ENCODE data around the gene RSRC1. TPM values are rescaled to one million over a fixed set of nuclear protein-coding genes. Genes with fewer than 3 reads are reported as not detected.

The RSRC1 gene
- total RNA-seq, 1 donor from 2014 or later = 80.5 TPM

DNA sequence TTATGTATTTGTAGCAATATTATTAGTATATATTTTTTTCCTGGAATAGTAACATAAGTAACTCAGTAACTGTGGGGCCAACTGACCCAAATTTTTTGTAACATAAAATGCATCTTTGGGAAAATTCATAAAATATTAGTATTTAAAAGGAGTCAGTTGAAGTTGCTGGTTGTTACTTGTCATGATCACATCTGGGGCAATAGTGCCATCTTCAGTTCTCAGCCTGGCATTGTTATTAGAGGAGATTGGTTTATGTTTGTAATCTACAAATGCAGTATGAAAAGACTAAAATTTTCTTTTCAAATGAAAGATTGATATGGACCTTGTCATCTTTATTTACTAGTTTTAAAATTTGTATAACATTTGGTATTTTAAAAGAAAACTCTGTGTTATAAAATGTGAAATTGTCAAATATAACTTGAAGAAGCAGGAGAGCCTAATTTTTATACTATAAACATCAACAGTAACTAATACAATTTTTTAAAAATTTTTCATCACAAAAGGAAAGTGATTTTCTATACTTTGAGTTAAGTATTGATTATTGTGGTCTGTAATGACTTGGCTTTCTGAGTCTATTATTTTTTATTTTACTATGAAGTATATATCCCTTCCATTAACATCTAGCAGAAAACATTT is 422.3 kb downstream of the RSRC1 start:
- TF ChIP-seq, protein P1, sequence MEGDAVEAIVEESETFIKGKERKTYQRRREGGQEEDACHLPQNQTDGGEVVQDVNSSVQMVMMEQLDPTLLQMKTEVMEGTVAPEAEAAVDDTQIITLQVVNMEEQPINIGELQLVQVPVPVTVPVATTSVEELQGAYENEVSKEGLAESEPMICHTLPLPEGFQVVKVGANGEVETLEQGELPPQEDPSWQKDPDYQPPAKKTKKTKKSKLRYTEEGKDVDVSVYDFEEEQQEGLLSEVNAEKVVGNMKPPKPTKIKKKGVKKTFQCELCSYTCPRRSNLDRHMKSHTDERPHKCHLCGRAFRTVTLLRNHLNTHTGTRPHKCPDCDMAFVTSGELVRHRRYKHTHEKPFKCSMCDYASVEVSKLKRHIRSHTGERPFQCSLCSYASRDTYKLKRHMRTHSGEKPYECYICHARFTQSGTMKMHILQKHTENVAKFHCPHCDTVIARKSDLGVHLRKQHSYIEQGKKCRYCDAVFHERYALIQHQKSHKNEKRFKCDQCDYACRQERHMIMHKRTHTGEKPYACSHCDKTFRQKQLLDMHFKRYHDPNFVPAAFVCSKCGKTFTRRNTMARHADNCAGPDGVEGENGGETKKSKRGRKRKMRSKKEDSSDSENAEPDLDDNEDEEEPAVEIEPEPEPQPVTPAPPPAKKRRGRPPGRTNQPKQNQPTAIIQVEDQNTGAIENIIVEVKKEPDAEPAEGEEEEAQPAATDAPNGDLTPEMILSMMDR (IDR thresholded peaks at IDR 0.05) = peak; percentile 66
- TF ChIP-seq EZH2phosphoT487 (IDR thresholded peaks at IDR 0.05) (no peak), EZH2 (IDR thresholded peaks at IDR 0.05) (no peak)
- no peaks in the 10 kb centered on the region for H3K9me3 ChIP-seq (ENCODE audit: low read depth)
- H3K79me2 ChIP-seq (ENCODE audit: low read depth) = no peaks in the 10 kb centered on the region
- no peak overlapping the region for H3K27ac ChIP-seq
- DNase-seq (ENCODE audit: low spot score) = peak; percentile 36
- Mint-ChIP-seq H3K27ac (no peak overlapping the region), H3K4me1 (no peaks in the 10 kb centered on the region), H3K4me3 (no peak overlapping the region), H3K9me3 (no peaks in the 10 kb centered on the region), H3K36me3 (no peaks in the 10 kb centered on the region), H3K27me3 (ENCODE audit: insufficient read depth, low read depth) (no peaks in the 10 kb centered on the region)
- no peaks in the 10 kb centered on the region for H3K36me3 ChIP-seq
- H3F3A ChIP-seq (ENCODE audit: low read depth) = no peaks in the 10 kb centered on the region
- no peaks in the 10 kb centered on the region for H3K27me3 ChIP-seq
- no peaks in the 10 kb centered on the region for H4K20me1 ChIP-seq (ENCODE audit: low read depth)
- H3K9ac ChIP-seq = no peak overlapping the region
- H3K4me1 ChIP-seq = no peaks in the 10 kb centered on the region
- H2AFZ ChIP-seq (replicated peaks) = no peak overlapping the region
- H3K4me2 ChIP-seq = no peak overlapping the region
- H3K4me3 ChIP-seq = no peak overlapping the region

DNA sequence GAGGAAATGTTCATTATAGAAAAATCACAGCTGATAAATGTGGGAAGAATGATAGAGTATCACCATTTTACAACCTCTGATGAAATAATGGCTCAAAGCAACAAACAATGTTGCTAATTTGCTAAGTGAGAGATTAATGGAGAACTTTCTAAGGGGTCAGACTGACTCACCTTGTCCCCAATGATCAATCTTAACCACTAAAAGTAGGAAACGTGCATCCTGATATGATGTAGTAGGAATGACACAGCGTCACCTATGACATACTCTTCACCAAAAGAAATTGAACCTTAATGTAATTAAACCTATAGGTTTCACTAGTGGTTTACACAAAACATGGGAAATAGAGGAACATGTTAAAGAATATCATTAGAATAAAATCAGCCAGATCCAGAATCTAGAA is 426.0 kb downstream of the RSRC1 start:
- no peaks in the 10 kb centered on the region for H4K20me1 ChIP-seq (ENCODE audit: low read depth)
- no peaks in the 10 kb centered on the region for H3K4me1 ChIP-seq
- H3K27ac ChIP-seq = no peak overlapping the region
- no peaks in the 10 kb centered on the region for H3K27me3 ChIP-seq
- H3K27me3 Mint-ChIP-seq (ENCODE audit: insufficient read depth, low read depth) = no peaks in the 10 kb centered on the region
- H3K27ac Mint-ChIP-seq = no peak overlapping the region
- H3K9ac ChIP-seq = no peak overlapping the region
- no peaks in the 10 kb centered on the region for H3K36me3 Mint-ChIP-seq
- H3F3A ChIP-seq (ENCODE audit: low read depth) = no peaks in the 10 kb centered on the region
- no peaks in the 10 kb centered on the region for H3K4me1 Mint-ChIP-seq
- no peak overlapping the region for H3K4me3 ChIP-seq
- H3K36me3 ChIP-seq = no peaks in the 10 kb centered on the region
- TF ChIP-seq EZH2phosphoT487 (IDR thresholded peaks at IDR 0.05) = no peak
- TF ChIP-seq, protein P1 (IDR thresholded peaks at IDR 0.05) = no peak
- TF ChIP-seq EZH2 (IDR thresholded peaks at IDR 0.05) = no peak
- H3K4me3 Mint-ChIP-seq = no peak overlapping the region
- no peaks in the 10 kb centered on the region for H3K9me3 Mint-ChIP-seq
- no peak overlapping the region for H3K4me2 ChIP-seq
- no peak for DNase-seq (ENCODE audit: low spot score)
- H3K9me3 ChIP-seq (ENCODE audit: low read depth) = no peaks in the 10 kb centered on the region
- no peaks in the 10 kb centered on the region for H3K79me2 ChIP-seq (ENCODE audit: low read depth)
- no peak overlapping the region for H2AFZ ChIP-seq (replicated peaks)

DNA sequence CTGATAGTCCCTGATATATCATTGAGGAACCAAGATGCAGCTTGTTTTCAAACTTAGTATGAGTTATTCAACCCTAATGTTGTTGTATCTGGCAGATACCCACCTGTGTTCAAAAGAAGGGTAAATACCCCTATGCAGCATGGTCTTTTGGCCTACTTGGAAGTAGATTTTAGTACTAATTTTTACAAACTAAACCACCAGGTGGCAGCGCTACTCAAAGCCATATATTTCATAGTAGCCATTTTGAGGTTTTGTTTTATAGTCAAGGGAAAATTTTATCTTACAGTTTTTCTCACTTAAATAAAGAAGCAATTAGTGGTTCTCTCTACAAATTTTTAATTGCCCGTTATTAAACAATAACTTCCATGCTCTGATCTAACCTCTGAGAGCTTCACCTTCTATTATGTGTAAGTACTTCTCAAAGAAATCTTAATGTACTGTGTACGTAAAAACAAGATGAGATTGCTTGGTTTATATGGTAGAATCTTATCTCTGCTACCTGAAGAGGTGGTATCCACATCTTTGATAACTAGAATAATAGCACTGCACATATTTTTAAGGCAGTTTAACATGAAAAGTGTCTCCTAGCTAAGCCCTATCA is 429.6 kb downstream of the RSRC1 start:
- Mint-ChIP-seq H3K9me3 (no peaks in the 10 kb centered on the region), H3K27ac (no peak overlapping the region), H3K27me3 (ENCODE audit: insufficient read depth, low read depth) (no peaks in the 10 kb centered on the region), H3K4me1 (no peaks in the 10 kb centered on the region), H3K4me3 (no peak overlapping the region), H3K36me3 (peaks cover 3% of the 10 kb centered on the region)
- Histone ChIP-seq H3K9ac (no peak overlapping the region), H3K27ac (no peak overlapping the region), H3K4me2 (no peak overlapping the region), H3K4me3 (no peak overlapping the region), H3K79me2 (ENCODE audit: low read depth) (no peaks in the 10 kb centered on the region), H3K4me1 (no peaks in the 10 kb centered on the region), H3K27me3 (no peaks in the 10 kb centered on the region), H3K36me3 (no peaks in the 10 kb centered on the region), H4K20me1 (ENCODE audit: low read depth) (no peaks in the 10 kb centered on the region), H2AFZ (replicated peaks) (no peak overlapping the region), H3F3A (ENCODE audit: low read depth) (no peaks in the 10 kb centered on the region), H3K9me3 (ENCODE audit: low read depth) (no peaks in the 10 kb centered on the region)
- TF ChIP-seq, protein P1 (IDR thresholded peaks at IDR 0.05) = peak; percentile 61
- TF ChIP-seq EZH2 (IDR thresholded peaks at IDR 0.05) = no peak
- DNase-seq (ENCODE audit: low spot score) = peak; percentile 31

All from neural progenitor cell (in vitro differentiated cells).